Breast epithelium (tissue), 4 donors: ENCODE measurements around the gene IDE. TPM values are rescaled to one million over a fixed set of nuclear protein-coding genes. Genes with fewer than 3 reads are reported as not detected.
A peak's percentile ranks its signal among the peaks of the same experiment; 100 is the strongest.
"Not testable (repeated sequence)": the region's sequence is repeated elsewhere in the genome, so short reads cannot be mapped to it uniquely, and the experiment has no call there.

Experiments
- DNase-seq, 2 donors: peaks; one replicate each; pipeline ENCODE4 v3.0.0-alpha.2; 2019; ENCODE audit warnings: low spot score in 2 of 2
- H3K27ac ChIP-seq, 2 donors: fragments of 200-600 bp; sonication (generic) in 1 of 2; one replicate each; pipeline ENCODE4 v1.5.1; 2016 to 2019; ENCODE audit warnings: mild to moderate bottlenecking in 1 of 2
- H3K27me3 ChIP-seq, 2 donors: fragments of 200-600 bp; sonication (generic) in 1 of 2; one replicate each; pipeline versions ENCODE4 v1.5.1 to v1.6.0; 2017 to 2019; ENCODE audit warnings: control low read depth in 1 of 2, mild to moderate bottlenecking in 1 of 2
- H3K36me3 ChIP-seq: fragments of 200-600 bp; one replicate; pipeline ENCODE4 v1.5.1; 2019
- H3K4me1 ChIP-seq, 2 donors: fragments of 200-600 bp; sonication (generic); one replicate each; pipeline ENCODE4 v1.5.1; 2016 to 2019; ENCODE audit warnings: control low read depth in 1 of 2
- H3K4me3 ChIP-seq, 3 donors: fragments of 200-600 bp; sonication (generic); 1 replicate in 2 of 3; 2 replicates in 1 of 3; pipeline ENCODE4 v1.5.1; 2016 to 2019; ENCODE audit warnings: mild to moderate bottlenecking in 3 of 3, moderate library complexity in 2 of 3
- H3K9me3 ChIP-seq, 2 donors: fragments of 200-600 bp; sonication (generic) in 1 of 2; one replicate each; pipeline ENCODE4 v1.5.1; 2016 to 2019; ENCODE audit warnings: control low read depth in 1 of 2
- CTCF ChIP-seq, 3 donors: fragments of 450-650 bp; IDR thresholded peaks; one replicate each; pipeline ENCODE4 v1.5.1; 2016 to 2017; ENCODE audit warnings: antibody characterized with exemption in 3 of 3, mild to moderate bottlenecking in 3 of 3, moderate library complexity in 3 of 3
- POLR2A ChIP-seq: fragments of 450-650 bp; IDR thresholded peaks from one replicate; pipeline ENCODE4 v1.6.1; 2016; ENCODE audit warnings: antibody characterized with exemption, mild to moderate bottlenecking, moderate library complexity
- POLR2AphosphoS5 ChIP-seq, 3 donors: sonication (generic); formaldehyde crosslinking; IDR thresholded peaks; one replicate each; pipeline ENCODE4 v1.6.1; 2017; ENCODE audit warnings: antibody characterized with exemption in 3 of 3
- intact Hi-C: fragments of 100-400 bp; cut with DNase I; formaldehyde crosslinking; loops from one replicate; pipeline ENCODE4 v1.15.1; 2023; ENCODE audit warnings: low total_unique reads
- total RNA-seq, 3 donors: library from RNA; depleted of rRNA; stranded (reverse); fragments of >200 nt; gene quantifications; one replicate each; pipeline ENCODE4 v1.1.0, GENCODE V29; 2016

The IDE gene
- total RNA-seq, 3 donors from 2014 or later, result 24.0 to 39.5 (median 29.2) TPM

GRCh38 chr10:92590623-92591549, 17.0 kb upstream of the IDE start:
- Histone ChIP-seq H3K27ac (peak overlapping the region; percentile 95 to 97), H3K9me3 (no peaks in the 10 kb centered on the region), H3K27me3 (no peaks in the 10 kb centered on the region), H3K36me3 (no peaks in the 10 kb centered on the region), H3K4me3 (peak overlapping the region; percentile 64 to 78 (median 74)), H3K4me1 (no peaks in the 10 kb centered on the region)
- TF ChIP-seq POLR2A (no peak), CTCF (IDR thresholded peaks at IDR 0.05) (no peak), POLR2AphosphoS5 (IDR thresholded peaks at IDR 0.05) (no peak)
- intact Hi-C loops, result no loop called here
- peak in 1 of 2 donors; percentile 31 for DNase-seq

GRCh38 chr10:92582347-92582746, 8.5 kb upstream of the IDE start:
- H3K4me1 ChIP-seq, H3K27ac ChIP-seq, intact Hi-C loops, H3K4me3 ChIP-seq, H3K27me3 ChIP-seq, H3K9me3 ChIP-seq, H3K36me3 ChIP-seq, DNase-seq: not testable (repeated sequence)

GRCh38 chr10:92575961-92576360, 2.1 kb upstream of the IDE start:
- Histone ChIP-seq H3K4me3 (no peak overlapping the region), H3K27ac (no peak overlapping the region), H3K4me1 (no peaks in the 10 kb centered on the region), H3K36me3 (no peaks in the 10 kb centered on the region), H3K9me3 (no peaks in the 10 kb centered on the region), H3K27me3 (no peaks in the 10 kb centered on the region)
- no peak for TF ChIP-seq POLR2A
- TF ChIP-seq POLR2AphosphoS5 (IDR thresholded peaks at IDR 0.05), result no peak
- TF ChIP-seq CTCF (IDR thresholded peaks at IDR 0.05), result no peak
- intact Hi-C loops, result no loop called here
- DNase-seq, result no peak

GRCh38 chr10:92574548-92575261, 812 bp upstream of the IDE start:
- Histone ChIP-seq H3K27ac (peak overlapping the region; percentile 91 to 96), H3K4me1 (no peaks in the 10 kb centered on the region)
- DNase-seq, result no peak

More at GRCh38 chr10:92574548-92575261, 812 bp upstream of the IDE start:
- TF ChIP-seq CTCF (IDR thresholded peaks at IDR 0.05), result peak in 1 of 3 donors; percentile 19
- no peak for TF ChIP-seq POLR2AphosphoS5 (IDR thresholded peaks at IDR 0.05)
- intact Hi-C loops, result no loop called here
- no peaks in the 10 kb centered on the region for H3K27me3 ChIP-seq
- H3K4me3 ChIP-seq, result peak overlapping the region; percentile 82 to 91 (median 88)
- H3K36me3 ChIP-seq, result no peaks in the 10 kb centered on the region
- H3K9me3 ChIP-seq, result no peaks in the 10 kb centered on the region
